Activated CD8-positive, alpha-beta T cell treated with anti-CD3 and anti-CD28 coated beads, Interleukin-2, amount 10 ng/mL, durations not matched to agents 7 days and 5 days (primary cell): ENCODE measurements around the gene SDHA. TPM values are rescaled to one million over a fixed set of nuclear protein-coding genes. Genes with fewer than 3 reads are reported as not detected.
A peak's percentile ranks its signal among the peaks of the same experiment; 100 is the strongest.
"Not testable (repeated sequence)": the region's sequence is repeated elsewhere in the genome, so short reads cannot be mapped to it uniquely, and the experiment has no call there.

ENCODE experiments used
- ATAC-seq: fragments of 150-1000 bp; cut with Tn5 transposase; one replicate; pipeline ENCODE4 v1.10.0; 2021; ENCODE audit warnings: moderate library complexity
- CTCF ChIA-PET: fragments of 350-600 bp; sonication (Branson Sonifier 250); formaldehyde crosslinking; loops from one replicate; lab custom pipeline; 2021; ENCODE audit warnings: antibody characterized with exemption; lab: Charles Lee
- POLR2A ChIA-PET: fragments of 350-600 bp; sonication (Branson Sonifier 250); formaldehyde crosslinking; loops from one replicate; lab custom pipeline; 2021; ENCODE audit warnings: antibody characterized with exemption; lab: Charles Lee
- DNase-seq: peaks from one replicate; pipeline ENCODE4 v3.0.0-alpha.2; 2020
- H3K27ac Mint-ChIP-seq: one replicate; pipeline ENCODE4 v1.8.0; 2021; ENCODE audit warnings: mild to moderate bottlenecking, mixed read lengths
- H3K27me3 Mint-ChIP-seq: one replicate; pipeline ENCODE4 v1.8.0; 2021; ENCODE audit warnings: low read depth, mixed read lengths
- H3K36me3 Mint-ChIP-seq: one replicate; pipeline ENCODE4 v1.8.0; 2021; ENCODE audit warnings: low read depth, mixed read lengths
- H3K4me1 Mint-ChIP-seq: one replicate; pipeline ENCODE4 v1.8.0; 2021; ENCODE audit warnings: low read depth, mixed read lengths
- H3K4me3 Mint-ChIP-seq: one replicate; pipeline ENCODE4 v1.8.0; 2021; ENCODE audit warnings: mild to moderate bottlenecking, mixed read lengths
- H3K9me3 Mint-ChIP-seq: one replicate; pipeline ENCODE4 v1.8.0; 2022; ENCODE audit warnings: mixed read lengths; ENCODE audit not compliant: insufficient read depth
- total RNA-seq, 2 experiments: library from RNA; stranded (reverse); gene quantifications; one replicate each; pipeline ENCODE4 v1.2.3, GENCODE V29; 2021

The SDHA gene
- total RNA-seq, 2 experiments from 2014 or later, result 145 to 152 TPM

- Mint-ChIP-seq H3K4me1 (peaks cover 59% of the 10 kb centered on the region), H3K27me3 (no peaks in the 10 kb centered on the region), H3K9me3 (no peaks in the 10 kb centered on the region), H3K4me3 (peak overlapping the region; percentile 91), H3K27ac (peak overlapping the region; percentile 94), H3K36me3 (peaks cover 34% of the 10 kb centered on the region)
- peak; percentile 42 for DNase-seq
- peak; percentile 40 for ATAC-seq
- ChIA-PET POLR2A (interaction anchor here (0.6 to 3.3 kb wide), 12 partner anchors 11 to 325 kb away, joined by 3 to 23 read pairs (median 3); partner anchors contain the start of genes LRRC14B and PDCD6), CTCF (interaction anchor here (1.2 to 4.0 kb wide), 6 partner anchors 24 to 212 kb away, joined by 3 to 30 read pairs (median 4); partner anchors contain the start of gene LRRC14B)
Measured at GRCh38 chr5:218457-219291, 554 bp downstream of the SDHA start.

GRCh38 chr5:219460-219863 is 1.3 kb downstream of the SDHA start:
- Mint-ChIP-seq H3K36me3 (peaks cover 34% of the 10 kb centered on the region), H3K27me3 (no peaks in the 10 kb centered on the region), H3K9me3 (no peaks in the 10 kb centered on the region), H3K4me1 (peaks cover 52% of the 10 kb centered on the region), H3K4me3 (peak overlapping the region; percentile 91), H3K27ac (peak overlapping the region; percentile 94)
- peak; percentile 39 for DNase-seq
- ChIA-PET POLR2A (interaction anchor here (0.6 to 3.3 kb wide), 7 partner anchors 28 to 889 kb away, joined by 3 to 23 read pairs (median 4); partner anchors contain the start of genes LRRC14B and PDCD6), CTCF (interaction anchor here (0.8 to 4.0 kb wide), 5 partner anchors 15 to 212 kb away, joined by 3 to 30 read pairs (median 3); partner anchors contain the start of gene LRRC14B)
- ATAC-seq, result peak; percentile 22

GRCh38 chr5:219991-220390 is 1.9 kb downstream of the SDHA start:
- H3K27me3 Mint-ChIP-seq, result no peaks in the 10 kb centered on the region
- H3K4me3 Mint-ChIP-seq, result peak overlapping the region; percentile 91
- H3K27ac Mint-ChIP-seq, result peak overlapping the region; percentile 94
- POLR2A ChIA-PET, result interaction anchor here (0.6 to 3.3 kb wide), 4 partner anchors 29 to 888 kb away, joined by 3 to 23 read pairs (median 7); partner anchors contain the start of genes LRRC14B and PDCD6
- H3K4me1 Mint-ChIP-seq, result peaks cover 50% of the 10 kb centered on the region
- ATAC-seq, result no peak
- H3K36me3 Mint-ChIP-seq, result peaks cover 37% of the 10 kb centered on the region
- no peak for DNase-seq
- CTCF ChIA-PET, result interaction anchor here (0.6 to 4.0 kb wide), 6 partner anchors 15 to 211 kb away, joined by 3 to 30 read pairs (median 3); partner anchors contain the start of gene LRRC14B
- H3K9me3 Mint-ChIP-seq, result no peaks in the 10 kb centered on the region

- H3K4me3 Mint-ChIP-seq, DNase-seq, CTCF ChIA-PET, H3K27me3 Mint-ChIP-seq, H3K9me3 Mint-ChIP-seq, ATAC-seq, POLR2A ChIA-PET: not testable (repeated sequence)
- H3K4me1 Mint-ChIP-seq, result peaks cover 30% of the 10 kb centered on the region
- peak overlapping the region; percentile 66 for H3K27ac Mint-ChIP-seq
- peaks cover 46% of the 10 kb centered on the region for H3K36me3 Mint-ChIP-seq
Measured at GRCh38 chr5:222951-223715, 5.0 kb downstream of the SDHA start.

- Mint-ChIP-seq H3K27ac (no peak overlapping the region), H3K9me3 (no peaks in the 10 kb centered on the region), H3K4me1 (peaks cover 30% of the 10 kb centered on the region), H3K4me3 (no peak overlapping the region), H3K36me3 (peaks cover 50% of the 10 kb centered on the region), H3K27me3 (no peaks in the 10 kb centered on the region)
- no peak for DNase-seq
- ChIA-PET POLR2A (no interaction called here), CTCF (no interaction called here)
- ATAC-seq, result no peak
Measured at GRCh38 chr5:223791-224190, 5.7 kb downstream of the SDHA start.

GRCh38 chr5:225334-225733 is 7.2 kb downstream of the SDHA start:
- no peak for ATAC-seq
- Mint-ChIP-seq H3K27ac (no peak overlapping the region), H3K9me3 (no peaks in the 10 kb centered on the region), H3K27me3 (no peaks in the 10 kb centered on the region), H3K36me3 (peaks cover 57% of the 10 kb centered on the region), H3K4me1 (peaks cover 27% of the 10 kb centered on the region), H3K4me3 (no peak overlapping the region)
- CTCF ChIA-PET, result no interaction called here
- no peak for DNase-seq
- POLR2A ChIA-PET, result no interaction called here

- H3K27me3 Mint-ChIP-seq, ATAC-seq, POLR2A ChIA-PET, H3K9me3 Mint-ChIP-seq, CTCF ChIA-PET, H3K27ac Mint-ChIP-seq, H3K4me3 Mint-ChIP-seq, DNase-seq: not testable (repeated sequence)
- peaks cover 10% of the 10 kb centered on the region for H3K4me1 Mint-ChIP-seq
- peaks cover 61% of the 10 kb centered on the region for H3K36me3 Mint-ChIP-seq
Measured at GRCh38 chr5:227375-227774, 9.3 kb downstream of the SDHA start.

GRCh38 chr5:228886-229285 is 10.8 kb downstream of the SDHA start:
- Mint-ChIP-seq H3K27me3 (no peaks in the 10 kb centered on the region), H3K36me3 (peaks cover 60% of the 10 kb centered on the region), H3K27ac (no peak overlapping the region), H3K4me3 (no peak overlapping the region), H3K4me1 (no peaks in the 10 kb centered on the region), H3K9me3 (no peaks in the 10 kb centered on the region)
- ATAC-seq, result no peak
- POLR2A ChIA-PET, result no interaction called here
- DNase-seq, result no peak
- CTCF ChIA-PET, result no interaction called here

GRCh38 chr5:230711-231110 is 12.6 kb downstream of the SDHA start:
- no peak for ATAC-seq
- ChIA-PET CTCF (no interaction called here), POLR2A (no interaction called here)
- Mint-ChIP-seq H3K27ac (no peak overlapping the region), H3K36me3 (peaks cover 57% of the 10 kb centered on the region), H3K27me3 (no peaks in the 10 kb centered on the region), H3K4me1 (no peaks in the 10 kb centered on the region), H3K4me3 (no peak overlapping the region), H3K9me3 (no peaks in the 10 kb centered on the region)
- no peak for DNase-seq

GRCh38 chr5:231661-232060 is 13.5 kb downstream of the SDHA start:
- Mint-ChIP-seq H3K9me3 (no peaks in the 10 kb centered on the region), H3K36me3 (peaks cover 60% of the 10 kb centered on the region), H3K27me3 (no peaks in the 10 kb centered on the region), H3K27ac (no peak overlapping the region), H3K4me3 (no peak overlapping the region), H3K4me1 (no peaks in the 10 kb centered on the region)
- ChIA-PET CTCF (no interaction called here), POLR2A (no interaction called here)
- DNase-seq (no peak), ATAC-seq (no peak)

GRCh38 chr5:233426-233825 is 15.3 kb downstream of the SDHA start:
- ATAC-seq, H3K9me3 Mint-ChIP-seq, CTCF ChIA-PET, POLR2A ChIA-PET, H3K4me1 Mint-ChIP-seq, H3K4me3 Mint-ChIP-seq, H3K27ac Mint-ChIP-seq, DNase-seq, H3K27me3 Mint-ChIP-seq: not testable (repeated sequence)
- peaks cover 61% of the 10 kb centered on the region for H3K36me3 Mint-ChIP-seq
